Measurements from ENCODE around the gene FOXD4. TPM values are rescaled to one million over a fixed set of nuclear protein-coding genes. Genes with fewer than 3 reads are reported as not detected.
"Not testable (repeated sequence)": the region's sequence is repeated elsewhere in the genome, so short reads cannot be mapped to it uniquely, and the experiment has no call there.

Gene FOXD4
- total and polyA plus RNA-seq, 2 experiments from 2014 or later: 0.31 TPM; not detected in 1

DNA sequence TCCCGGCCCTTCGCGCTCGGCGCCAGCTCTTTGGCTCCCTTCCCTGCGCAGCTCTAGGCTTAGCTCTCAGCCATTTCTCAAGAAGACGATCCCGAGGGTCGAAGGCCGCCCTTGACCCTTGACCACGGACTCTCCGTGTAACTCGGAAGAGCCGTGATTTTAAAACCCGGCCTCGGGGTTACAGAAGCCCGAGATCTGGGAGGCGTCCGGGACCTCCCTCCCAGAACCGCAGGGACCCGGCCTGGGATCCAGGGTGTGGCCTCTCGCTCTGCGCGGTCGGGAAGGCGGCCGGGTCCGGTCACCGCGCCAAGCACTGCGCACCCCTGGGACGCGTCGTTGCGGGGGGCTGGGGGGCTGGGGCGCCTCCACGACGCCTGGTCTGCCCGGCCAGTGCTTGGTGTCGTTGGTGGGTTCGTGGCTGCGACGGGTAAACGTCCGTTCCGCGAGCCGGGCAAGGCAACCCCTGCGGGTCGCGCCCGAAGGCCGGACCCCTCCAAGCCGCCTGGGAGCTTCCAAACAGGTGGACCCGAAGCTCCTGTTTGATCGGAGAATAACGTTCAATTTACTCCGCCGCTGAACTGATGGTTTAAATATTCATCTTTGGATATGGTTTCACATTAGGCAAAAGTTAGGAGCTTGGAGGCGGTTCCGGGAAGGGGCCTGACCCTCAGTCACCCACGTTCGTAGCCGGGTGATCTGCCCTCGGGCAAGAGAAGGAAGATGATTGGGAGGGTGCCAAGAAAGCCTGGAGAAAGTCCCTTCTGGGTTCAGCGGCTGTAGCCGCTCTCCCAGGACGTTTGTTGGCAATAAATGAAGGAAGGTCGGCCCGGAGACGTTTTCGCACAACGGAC is 3.7 kb downstream of the FOXD4 start:
- not testable (repeated sequence) for H3F3A ChIP-seq (replicated peaks; ENCODE audit: low read depth); H3K36me3 Mint-ChIP-seq (ENCODE audit: low read depth); H3K27ac ChIP-seq (ENCODE audit: low read depth); H3K79me2 ChIP-seq (replicated peaks; ENCODE audit: insufficient read depth); H3K4me1 ChIP-seq (ENCODE audit: insufficient read depth); H3K9me2 ChIP-seq (ENCODE audit: insufficient read depth); H3K36me3 ChIP-seq (ENCODE audit: insufficient read depth); H3K9me3 Mint-ChIP-seq; H4K20me1 ChIP-seq (replicated peaks; ENCODE audit: insufficient read depth); H2AFZ ChIP-seq; H3K27ac Mint-ChIP-seq
- ATAC-seq: peak; percentile 47
- H3K4me3 ChIP-seq: peak overlapping the region; percentile 55
- peaks cover 12% of the 10 kb centered on the region for H3K4me1 Mint-ChIP-seq
- DNase-seq (ENCODE audit: low spot score): peak; percentile 31
- H3K4me3 Mint-ChIP-seq: peak overlapping the region; percentile 68
- peak overlapping the region; percentile 79 for H3K4me2 ChIP-seq
- peaks cover 94% of the 10 kb centered on the region for H3K27me3 ChIP-seq (ENCODE audit: insufficient read depth)
- TF ChIP-seq EZH2phosphoT487 (IDR thresholded peaks at IDR 0.05; ENCODE audit: unreplicated experiment) (peak; percentile 96), EZH2 (IDR thresholded peaks at IDR 0.05; ENCODE audit: low read depth, unreplicated experiment) (peak; percentile 97)
- H3K27me3 Mint-ChIP-seq (ENCODE audit: insufficient read depth, low read depth, poor library complexity): peaks cover 78% of the 10 kb centered on the region

DNA sequence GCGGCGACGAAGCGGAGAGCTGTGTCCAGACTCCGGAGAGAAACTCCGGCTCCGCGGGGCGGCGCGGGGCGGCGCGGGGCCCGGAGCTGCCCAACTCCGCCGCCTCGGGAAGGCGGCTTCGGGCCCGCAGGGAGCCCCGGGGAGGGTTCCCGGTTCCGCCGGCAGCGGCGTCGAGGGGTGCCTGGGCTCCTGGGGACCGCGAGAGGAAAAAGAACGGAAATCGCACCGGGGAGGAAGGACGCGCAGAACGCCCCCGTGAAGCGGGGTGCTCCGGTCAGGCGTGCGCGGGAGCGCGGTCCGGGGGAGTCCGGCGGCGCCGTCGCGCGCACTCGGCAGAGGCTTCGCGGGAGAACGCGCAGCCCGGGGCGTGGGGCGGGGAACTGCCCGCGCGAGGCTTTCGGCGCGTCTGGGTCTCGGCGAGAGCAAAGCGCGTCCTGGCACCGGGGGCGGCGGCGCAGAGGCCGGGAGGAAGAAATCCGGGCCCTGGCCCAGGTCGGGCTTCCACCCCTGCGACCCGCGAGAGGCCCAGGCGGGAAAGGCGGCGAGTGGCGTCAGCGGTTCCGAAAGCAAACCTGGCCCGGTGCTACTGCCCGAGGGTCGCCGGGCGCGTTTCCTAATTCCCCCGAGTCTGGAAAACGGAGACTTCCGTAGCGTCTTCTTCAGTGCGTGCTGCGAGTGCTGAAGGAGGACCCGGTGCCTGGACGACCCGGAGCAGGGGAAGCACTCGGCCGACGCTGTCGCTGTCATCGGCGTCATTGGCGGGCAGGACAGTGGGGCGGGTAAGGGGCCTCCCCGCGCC is 4.5 kb downstream of the FOXD4 start:
- not testable (repeated sequence) for H3K27ac Mint-ChIP-seq; H3K36me3 ChIP-seq (ENCODE audit: insufficient read depth); H3K79me2 ChIP-seq (replicated peaks; ENCODE audit: insufficient read depth); H3K4me1 ChIP-seq (ENCODE audit: insufficient read depth); H3K36me3 Mint-ChIP-seq (ENCODE audit: low read depth); H3K9me3 Mint-ChIP-seq; H4K20me1 ChIP-seq (replicated peaks; ENCODE audit: insufficient read depth); H3K9me2 ChIP-seq (ENCODE audit: insufficient read depth); H3K27ac ChIP-seq (ENCODE audit: low read depth); H2AFZ ChIP-seq; H3F3A ChIP-seq (replicated peaks; ENCODE audit: low read depth)
- Mint-ChIP-seq H3K27me3 (ENCODE audit: insufficient read depth, low read depth, poor library complexity) (peaks cover 82% of the 10 kb centered on the region), H3K4me1 (peaks cover 16% of the 10 kb centered on the region), H3K4me3 (peak overlapping the region; percentile 68)
- Histone ChIP-seq H3K4me2 (peak overlapping the region; percentile 79), H3K4me3 (peak overlapping the region; percentile 55), H3K27me3 (ENCODE audit: insufficient read depth) (peaks cover 100% of the 10 kb centered on the region)
- ATAC-seq: peak; percentile 67
- DNase-seq (ENCODE audit: low spot score): peak; percentile 65
- TF ChIP-seq EZH2phosphoT487 (IDR thresholded peaks at IDR 0.05; ENCODE audit: unreplicated experiment) (peak; percentile 98), EZH2 (IDR thresholded peaks at IDR 0.05; ENCODE audit: low read depth, unreplicated experiment) (peak; percentile 100)

GRCh38 chr9:112589-113467 is 5.4 kb downstream of the FOXD4 start:
- not testable (repeated sequence) for H3K4me1 ChIP-seq (ENCODE audit: insufficient read depth); H3K79me2 ChIP-seq (replicated peaks; ENCODE audit: insufficient read depth); H3K9me3 Mint-ChIP-seq; H2AFZ ChIP-seq; H4K20me1 ChIP-seq (replicated peaks; ENCODE audit: insufficient read depth); H3K9me2 ChIP-seq (ENCODE audit: insufficient read depth); DNase-seq (ENCODE audit: low spot score); H3K36me3 Mint-ChIP-seq (ENCODE audit: low read depth); H3K36me3 ChIP-seq (ENCODE audit: insufficient read depth); H3F3A ChIP-seq (replicated peaks; ENCODE audit: low read depth); H3K27ac Mint-ChIP-seq; H3K27ac ChIP-seq (ENCODE audit: low read depth); ATAC-seq
- Mint-ChIP-seq H3K4me1 (peaks cover 16% of the 10 kb centered on the region), H3K27me3 (ENCODE audit: insufficient read depth, low read depth, poor library complexity) (peaks cover 79% of the 10 kb centered on the region), H3K4me3 (peak overlapping the region; percentile 27; the same call in 1 of the 3 replicates)
- Histone ChIP-seq H3K27me3 (ENCODE audit: insufficient read depth) (peaks cover 100% of the 10 kb centered on the region), H3K4me3 (peak overlapping the region; percentile 55), H3K4me2 (peak overlapping the region; percentile 79)
- TF ChIP-seq EZH2 (IDR thresholded peaks at IDR 0.05; ENCODE audit: low read depth, unreplicated experiment): peak; percentile 96

- H4K20me1 ChIP-seq (replicated peaks; ENCODE audit: insufficient read depth); H2AFZ ChIP-seq; H3K4me3 Mint-ChIP-seq; H3K9me3 Mint-ChIP-seq; H3K27ac ChIP-seq (ENCODE audit: low read depth); H3K79me2 ChIP-seq (replicated peaks; ENCODE audit: insufficient read depth); H3K27ac Mint-ChIP-seq; H3F3A ChIP-seq (replicated peaks; ENCODE audit: low read depth); DNase-seq (ENCODE audit: low spot score); H3K4me3 ChIP-seq; H3K4me1 ChIP-seq (ENCODE audit: insufficient read depth); H3K4me2 ChIP-seq; H3K9me2 ChIP-seq (ENCODE audit: insufficient read depth); ATAC-seq; H3K36me3 Mint-ChIP-seq (ENCODE audit: low read depth); H3K36me3 ChIP-seq (ENCODE audit: insufficient read depth): not testable (repeated sequence)
- Mint-ChIP-seq H3K4me1 (peaks cover 12% of the 10 kb centered on the region), H3K27me3 (ENCODE audit: insufficient read depth, low read depth, poor library complexity) (peaks cover 63% of the 10 kb centered on the region)
- peaks cover 96% of the 10 kb centered on the region for H3K27me3 ChIP-seq (ENCODE audit: insufficient read depth)
Observed at GRCh38 chr9:110672-111071, 7.5 kb downstream of the FOXD4 start.

- not testable (repeated sequence) for H3K27ac Mint-ChIP-seq; H2AFZ ChIP-seq; ATAC-seq; H3K4me1 Mint-ChIP-seq; H3K79me2 ChIP-seq (replicated peaks; ENCODE audit: insufficient read depth); H3K27ac ChIP-seq (ENCODE audit: low read depth); H3K4me3 Mint-ChIP-seq; DNase-seq (ENCODE audit: low spot score); H3K9me2 ChIP-seq (ENCODE audit: insufficient read depth); H3K36me3 Mint-ChIP-seq (ENCODE audit: low read depth); H3F3A ChIP-seq (replicated peaks; ENCODE audit: low read depth); H3K9me3 Mint-ChIP-seq; H3K4me1 ChIP-seq (ENCODE audit: insufficient read depth); H3K4me3 ChIP-seq; H4K20me1 ChIP-seq (replicated peaks; ENCODE audit: insufficient read depth); H3K36me3 ChIP-seq (ENCODE audit: insufficient read depth); H3K4me2 ChIP-seq
- peaks cover 53% of the 10 kb centered on the region for H3K27me3 Mint-ChIP-seq (ENCODE audit: insufficient read depth, low read depth, poor library complexity)
- H3K27me3 ChIP-seq (ENCODE audit: insufficient read depth): peaks cover 88% of the 10 kb centered on the region
Observed at GRCh38 chr9:109540-109939, 8.7 kb downstream of the FOXD4 start.
